ENCODE results near the gene DENND4A. TPM values are rescaled to one million over a fixed set of nuclear protein-coding genes. Genes with fewer than 3 reads are reported as not detected.
"Not testable (repeated sequence)": the region's sequence is repeated elsewhere in the genome, so short reads cannot be mapped to it uniquely, and the experiment has no call there.

The DENND4A gene
- total RNA-seq, 1 experiment from 2014 or later: 10.4 TPM

DNA sequence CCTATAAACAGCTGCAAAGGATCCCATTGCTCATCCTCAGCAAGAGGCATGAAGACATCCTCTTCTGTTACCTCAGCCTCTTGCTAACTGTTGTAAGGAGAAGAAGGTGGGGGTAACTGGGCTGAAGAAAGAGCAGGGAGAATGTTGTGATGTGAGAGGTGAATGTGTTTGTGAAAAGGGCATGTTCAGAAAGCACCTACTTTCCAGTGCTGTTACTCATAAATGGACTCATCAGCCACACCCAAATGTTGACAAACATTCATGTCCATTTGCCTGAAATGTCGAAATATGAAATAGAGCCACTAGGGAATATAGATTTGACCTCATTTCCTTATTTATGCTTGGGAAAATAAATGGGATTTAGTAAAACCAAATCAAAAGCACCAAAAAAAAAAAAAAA lies 157.7 kb downstream of the DENND4A start:
- DNase-seq (ENCODE audit: low read depth, low spot score): no peak
- in situ Hi-C loops (cut with HindIII; ENCODE audit: low pct_unique_long_range_greater_than_20kb, low sequenced_read_pairs): loop anchor here (25.0 kb wide), 1 partner anchor 203 kb away; no protein-coding TSS in a partner anchor

DNA sequence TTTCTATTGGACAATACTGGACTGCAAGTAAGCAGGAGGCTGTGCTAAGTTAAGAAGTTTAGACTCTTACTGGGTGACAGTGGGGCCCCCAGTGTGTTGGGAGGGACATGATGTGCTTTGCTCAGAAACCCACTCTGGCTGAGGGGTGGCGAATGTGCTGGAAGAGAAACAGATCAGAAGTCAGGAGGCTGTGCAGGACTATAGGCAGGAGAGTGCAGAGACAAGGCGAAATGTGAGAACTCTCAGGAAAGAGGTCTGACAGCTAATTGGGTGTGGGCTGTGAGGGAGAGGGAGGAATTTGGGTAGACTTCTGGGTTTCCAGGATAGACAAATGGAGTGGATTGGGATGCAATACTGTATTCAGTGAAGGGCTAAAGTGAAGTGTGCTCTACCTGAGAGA lies 158.3 kb downstream of the DENND4A start:
- in situ Hi-C loops (cut with HindIII; ENCODE audit: low pct_unique_long_range_greater_than_20kb, low sequenced_read_pairs): loop anchor here (25.0 kb wide), 1 partner anchor 204 kb away; no protein-coding TSS in a partner anchor
- DNase-seq (ENCODE audit: low read depth, low spot score): no peak

DNA sequence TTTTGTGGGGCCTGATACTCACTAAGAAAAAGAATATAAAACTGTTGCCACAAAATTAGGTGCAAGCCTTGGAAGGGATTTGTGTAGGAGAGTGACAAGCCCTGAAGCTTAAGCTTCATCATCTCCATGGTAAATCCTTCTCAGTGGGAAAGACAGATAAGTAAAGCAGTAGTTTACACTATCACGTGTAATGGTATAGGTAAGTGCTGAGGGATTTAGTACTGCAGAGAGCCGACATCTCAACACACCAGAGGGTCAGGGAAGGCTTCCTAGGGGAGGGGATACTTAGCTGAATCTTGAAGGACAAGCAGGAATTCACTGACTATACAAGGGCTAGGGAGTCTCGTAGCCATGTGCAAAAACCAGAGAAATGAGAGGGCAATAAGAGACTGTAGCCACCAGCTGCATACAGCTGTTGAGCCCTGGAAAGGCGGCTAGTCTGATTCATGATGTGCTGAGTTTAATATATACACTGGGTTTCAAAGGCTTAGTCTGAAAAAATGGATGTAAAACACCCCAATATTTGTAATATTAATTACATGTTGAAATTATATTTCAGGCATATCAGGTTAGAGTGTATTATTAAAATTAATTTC lies 159.2 kb downstream of the DENND4A start:
- no peak for DNase-seq (ENCODE audit: low read depth, low spot score)
- in situ Hi-C loops (cut with HindIII; ENCODE audit: low pct_unique_long_range_greater_than_20kb, low sequenced_read_pairs): loop anchor here (25.0 kb wide), 1 partner anchor 204 kb away; no protein-coding TSS in a partner anchor

DNA sequence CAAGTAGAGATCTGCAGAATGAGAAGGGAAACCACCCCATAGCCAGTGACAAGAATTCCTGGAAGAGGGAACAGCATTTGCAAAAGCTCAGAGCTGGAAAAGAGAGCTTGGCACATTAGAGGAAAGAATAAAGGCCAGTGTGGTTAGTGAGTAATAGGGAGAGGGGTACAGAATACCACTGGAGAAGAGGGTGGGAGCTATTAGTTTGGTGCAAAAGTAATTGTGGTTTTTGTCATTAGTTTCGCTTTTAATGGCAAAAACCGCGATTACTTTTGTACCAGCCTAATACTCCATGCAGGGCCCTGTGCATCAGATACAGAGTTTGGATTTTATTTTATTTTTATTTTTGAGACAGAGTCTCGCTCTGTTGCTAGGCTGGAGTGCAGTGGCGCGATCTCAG lies 160.6 kb downstream of the DENND4A start:
- no peak for DNase-seq (ENCODE audit: low read depth, low spot score)
- in situ Hi-C loops (cut with HindIII; ENCODE audit: low pct_unique_long_range_greater_than_20kb, low sequenced_read_pairs): loop anchor here (25.0 kb wide), 1 partner anchor 206 kb away; no protein-coding TSS in a partner anchor

DNA sequence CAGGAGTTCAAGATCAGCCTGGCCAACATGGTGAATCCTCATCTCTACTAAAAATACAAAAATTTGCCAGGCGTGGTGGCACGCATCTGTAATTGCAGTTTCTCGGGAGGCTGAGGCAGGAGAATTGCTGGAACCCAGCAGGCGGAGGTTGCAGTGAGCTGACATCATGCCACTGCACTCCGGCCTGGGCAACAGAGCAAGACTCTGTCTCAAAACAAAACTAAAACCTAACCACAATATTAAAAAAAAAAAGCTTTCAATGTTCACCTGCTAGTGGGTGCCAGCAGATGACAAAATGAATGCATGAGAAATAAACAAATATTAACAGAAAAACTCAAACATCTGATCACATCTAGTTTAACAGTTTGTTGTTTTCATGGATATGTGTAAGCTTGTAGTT lies 161.3 kb downstream of the DENND4A start:
- DNase-seq (ENCODE audit: low read depth, low spot score): no peak
- in situ Hi-C loops (cut with HindIII; ENCODE audit: low pct_unique_long_range_greater_than_20kb, low sequenced_read_pairs): loop anchor here (25.0 kb wide), 1 partner anchor 207 kb away; no protein-coding TSS in a partner anchor

DNA sequence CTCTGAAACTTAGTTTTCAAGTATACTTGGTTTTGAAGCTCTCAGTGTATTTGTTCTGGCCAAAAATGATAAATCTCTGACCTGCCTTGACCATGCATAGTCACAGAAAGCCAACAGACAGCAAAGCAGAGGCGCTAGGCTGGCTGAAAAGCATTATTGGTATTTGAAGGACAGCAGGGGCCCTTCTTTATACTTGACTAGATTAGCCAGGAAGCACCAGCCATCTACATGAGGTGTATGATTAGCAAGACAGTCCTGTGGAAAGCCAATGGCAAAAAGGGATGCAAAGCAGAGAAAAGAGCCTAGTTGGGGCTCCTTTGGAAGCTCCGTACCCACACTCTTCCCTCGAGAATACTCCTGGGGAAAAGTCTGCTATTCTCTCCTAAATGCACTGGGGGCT lies 162.5 kb downstream of the DENND4A start:
- in situ Hi-C loops (cut with HindIII; ENCODE audit: low pct_unique_long_range_greater_than_20kb, low sequenced_read_pairs): loop anchor here (25.0 kb wide), 1 partner anchor 208 kb away; no protein-coding TSS in a partner anchor
- no peak for DNase-seq (ENCODE audit: low read depth, low spot score)

DNA sequence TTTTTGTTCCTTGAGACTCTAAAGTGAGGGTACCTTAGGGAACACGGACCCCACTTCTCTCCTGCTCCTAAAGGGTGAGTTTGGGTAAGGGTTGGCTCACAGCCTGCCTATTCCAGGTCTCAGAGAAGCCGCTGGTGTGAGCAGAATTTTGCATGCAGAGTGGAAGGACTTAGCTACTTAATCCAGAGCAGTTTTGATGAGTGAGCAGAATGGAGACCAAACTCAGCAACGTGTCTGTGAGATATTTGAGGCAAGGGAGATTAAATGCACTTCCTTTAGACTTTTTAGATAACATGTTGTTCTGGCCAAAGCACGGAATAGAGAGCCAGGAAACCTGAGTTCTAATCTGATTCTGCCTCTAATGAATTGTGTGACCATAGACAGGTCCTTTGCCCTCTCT lies 165.2 kb downstream of the DENND4A start:
- no peak for DNase-seq (ENCODE audit: low read depth, low spot score)
- in situ Hi-C loops (cut with HindIII; ENCODE audit: low pct_unique_long_range_greater_than_20kb, low sequenced_read_pairs): loop anchor here (25.0 kb wide), 1 partner anchor 210 kb away; no protein-coding TSS in a partner anchor

DNA sequence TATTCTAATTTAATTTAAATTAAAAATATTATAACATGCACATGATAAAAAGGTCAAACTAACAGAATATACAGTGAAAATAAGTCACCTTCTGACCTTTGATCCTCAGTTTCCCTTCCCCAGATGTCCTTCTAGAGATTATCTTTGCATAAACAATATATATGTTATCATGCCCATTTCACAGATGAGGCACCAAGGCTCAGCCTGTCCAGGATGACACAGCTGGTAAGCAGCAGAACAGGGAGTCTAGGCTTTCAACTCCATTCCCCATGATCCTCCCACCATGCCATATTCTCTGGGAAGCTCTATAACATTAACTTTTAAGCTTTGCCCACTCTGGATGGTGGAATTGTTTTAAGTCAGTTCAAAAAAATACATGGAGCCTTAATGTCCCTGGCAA lies 169.0 kb downstream of the DENND4A start:
- no peak for DNase-seq (ENCODE audit: low read depth, low spot score)
- in situ Hi-C loops (cut with HindIII; ENCODE audit: low pct_unique_long_range_greater_than_20kb, low sequenced_read_pairs): no loop called here

DNA sequence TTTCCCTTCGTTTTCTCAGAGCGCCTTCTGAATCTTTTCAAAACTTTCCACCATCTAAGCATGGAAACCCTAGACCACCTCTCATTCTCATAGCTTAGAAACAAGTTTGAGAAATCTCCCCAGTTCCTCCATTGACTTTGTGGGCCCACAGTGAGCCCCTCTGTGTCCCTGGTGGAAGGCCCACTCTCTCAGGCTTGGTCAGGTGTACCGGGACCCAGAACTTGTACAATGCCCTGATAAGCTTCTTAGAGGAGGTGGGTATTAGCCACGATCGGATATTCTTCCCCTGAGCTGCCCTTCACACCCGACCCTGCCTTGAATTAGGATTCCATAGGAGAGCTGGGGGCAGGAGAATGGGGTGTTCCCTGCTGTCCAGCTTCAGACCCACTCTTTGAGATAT lies 170.5 kb downstream of the DENND4A start, which contains the start of gene SLC24A1:
Gene SLC24A1, plus strand, starts transcription at position 301 of the 400 bp plus-strand sequence. CDS start 2,143 bp downstream, outside the sequence.
- in situ Hi-C loops (cut with HindIII; ENCODE audit: low pct_unique_long_range_greater_than_20kb, low sequenced_read_pairs): no loop called here
- DNase-seq (ENCODE audit: low read depth, low spot score): no peak

DNA sequence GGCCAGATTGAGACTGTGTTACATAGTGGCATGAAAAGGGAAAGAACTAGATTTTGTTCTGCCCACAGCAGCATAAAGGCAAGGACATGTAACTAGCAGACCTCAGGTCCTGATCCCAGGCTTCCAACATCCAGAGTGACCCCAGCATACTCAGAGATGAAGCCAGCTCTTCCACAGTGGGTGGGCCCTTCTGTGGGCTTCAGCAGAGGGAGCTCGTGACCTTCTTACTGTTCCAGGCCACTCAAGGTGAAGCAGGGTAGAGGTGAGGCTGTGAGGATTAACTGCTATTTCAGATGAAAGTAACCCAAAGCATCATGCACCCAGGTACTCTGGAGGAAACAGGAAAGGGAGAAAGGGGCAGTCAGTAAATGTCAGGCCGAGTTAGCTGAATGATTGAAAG lies 171.3 kb downstream of the DENND4A start:
- DNase-seq (ENCODE audit: low read depth, low spot score): no peak
- in situ Hi-C loops (cut with HindIII; ENCODE audit: low pct_unique_long_range_greater_than_20kb, low sequenced_read_pairs): no loop called here

DNA sequence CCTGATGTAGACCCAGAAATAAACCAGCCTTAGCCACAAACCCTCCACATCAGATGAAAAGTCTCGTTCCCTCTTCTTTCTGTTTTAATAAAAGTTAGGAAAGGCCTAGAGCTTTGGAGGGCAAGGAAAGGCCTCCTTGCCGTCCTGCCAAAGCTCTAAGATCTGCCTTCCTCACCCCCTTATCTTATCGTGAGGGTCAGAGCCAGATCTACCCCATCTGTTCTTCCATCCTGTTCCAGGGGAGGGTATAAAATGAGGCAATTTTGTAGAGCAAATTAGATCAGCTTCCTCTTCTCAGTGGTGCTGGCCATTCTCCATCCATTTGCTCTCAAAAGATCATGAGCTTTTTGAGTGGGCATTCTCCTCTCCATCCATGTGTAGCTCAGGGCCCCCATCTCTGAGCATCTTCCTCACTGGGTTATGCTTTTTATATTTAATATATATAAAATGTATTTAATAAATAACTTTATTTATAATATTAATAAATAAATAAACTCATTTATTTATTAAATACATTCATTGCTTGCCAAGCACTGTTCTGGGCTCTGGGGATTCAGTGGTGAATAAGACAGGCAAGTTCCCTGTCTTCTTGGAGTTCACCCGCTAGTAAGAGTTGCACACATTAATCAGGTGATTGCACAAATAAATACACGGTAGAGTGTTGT lies 172.3 kb downstream of the DENND4A start:
- DNase-seq (ENCODE audit: low read depth, low spot score): no peak
- in situ Hi-C loops (cut with HindIII; ENCODE audit: low pct_unique_long_range_greater_than_20kb, low sequenced_read_pairs): no loop called here

DNA sequence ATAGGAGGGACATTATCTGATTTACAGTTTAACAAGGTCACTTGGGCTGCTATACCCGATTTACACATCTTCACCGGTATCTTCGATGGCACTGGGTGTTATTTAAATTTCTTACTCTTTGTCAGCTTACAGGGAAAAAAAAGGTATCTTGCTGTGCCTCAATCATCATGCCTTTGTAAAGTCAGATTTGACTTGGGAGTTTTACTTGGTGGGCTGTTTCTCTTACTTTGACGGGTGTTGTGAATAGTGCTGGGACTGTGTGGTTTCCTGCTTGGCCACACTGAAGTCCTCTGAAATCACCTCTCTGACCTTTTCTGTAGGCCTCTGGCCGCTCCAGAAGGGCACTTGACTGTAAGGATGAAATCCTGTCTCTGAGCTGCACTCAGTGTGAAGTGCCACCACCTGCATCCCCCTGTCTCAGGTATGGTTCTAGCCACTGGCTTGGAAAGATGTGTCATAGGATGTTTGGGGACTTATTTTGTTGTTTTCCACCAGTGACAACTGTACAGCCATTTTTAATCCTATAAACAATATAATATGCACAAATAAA lies 173.5 kb downstream of the DENND4A start:
- in situ Hi-C loops (cut with HindIII; ENCODE audit: low pct_unique_long_range_greater_than_20kb, low sequenced_read_pairs): no loop called here

DNA sequence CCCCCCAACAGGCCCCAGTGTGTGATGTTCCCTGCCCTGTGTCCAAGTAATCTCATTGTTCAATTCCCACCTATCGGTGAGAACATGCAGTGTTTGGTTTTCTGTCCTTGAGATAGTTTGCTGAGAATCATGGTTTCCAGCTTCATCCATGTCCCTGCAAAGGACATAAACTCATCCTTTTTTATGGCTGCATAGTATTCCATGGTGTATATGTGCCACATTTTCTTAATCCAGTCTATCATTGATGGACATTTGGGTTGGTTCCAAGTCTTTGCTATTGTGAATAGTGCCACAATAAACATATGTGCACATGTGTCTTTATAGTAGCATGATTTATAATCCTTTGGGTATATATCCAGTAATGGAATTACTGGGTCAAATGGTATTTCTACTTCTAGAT lies 176.2 kb downstream of the DENND4A start:
- in situ Hi-C loops (cut with HindIII; ENCODE audit: low pct_unique_long_range_greater_than_20kb, low sequenced_read_pairs); DNase-seq (ENCODE audit: low read depth, low spot score): not testable (repeated sequence)

More for the DNA sequence above, 173.5 kb downstream of the DENND4A start:
- DNase-seq (ENCODE audit: low read depth, low spot score): no peak

DNA sequence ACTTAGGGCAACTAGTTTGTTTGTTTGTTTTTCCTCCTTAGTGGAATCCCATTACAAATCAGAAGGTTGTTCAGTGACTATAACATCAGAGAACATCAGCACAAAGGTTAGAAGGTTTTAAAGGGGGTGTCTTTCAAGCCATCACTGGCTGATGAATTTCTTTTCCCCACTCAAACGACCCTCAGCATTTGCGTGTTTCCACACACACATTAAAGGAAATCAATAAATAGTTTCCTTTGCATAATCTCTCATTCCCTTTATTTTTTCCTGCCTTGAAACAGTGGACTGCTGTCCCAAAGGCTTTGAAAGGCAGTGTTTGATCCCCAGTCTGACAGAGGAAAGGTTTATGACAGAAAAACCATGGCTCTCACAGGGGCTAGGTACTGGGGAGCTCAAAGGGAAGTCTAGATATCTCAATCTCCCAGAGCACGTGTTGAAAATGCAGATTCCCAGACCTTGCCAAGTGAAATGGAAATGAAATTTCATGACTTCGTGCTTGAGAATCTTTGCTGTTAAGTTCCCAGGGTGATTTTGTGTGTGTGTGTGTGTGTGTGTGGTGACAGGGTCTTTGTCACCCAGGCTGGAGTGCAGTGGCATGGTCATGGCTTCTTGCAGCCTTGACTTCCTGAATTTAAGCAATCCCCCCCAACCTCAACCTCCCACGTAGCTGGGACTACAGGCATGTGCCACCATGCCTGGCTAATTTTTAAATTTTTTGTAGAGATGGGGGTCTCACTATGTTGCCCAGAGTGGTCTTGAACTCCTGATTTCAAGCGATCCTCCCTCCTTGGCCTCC lies 178.9 kb downstream of the DENND4A start:
- in situ Hi-C loops (cut with HindIII; ENCODE audit: low pct_unique_long_range_greater_than_20kb, low sequenced_read_pairs): no loop called here
- no peak for DNase-seq (ENCODE audit: low read depth, low spot score)

DNA sequence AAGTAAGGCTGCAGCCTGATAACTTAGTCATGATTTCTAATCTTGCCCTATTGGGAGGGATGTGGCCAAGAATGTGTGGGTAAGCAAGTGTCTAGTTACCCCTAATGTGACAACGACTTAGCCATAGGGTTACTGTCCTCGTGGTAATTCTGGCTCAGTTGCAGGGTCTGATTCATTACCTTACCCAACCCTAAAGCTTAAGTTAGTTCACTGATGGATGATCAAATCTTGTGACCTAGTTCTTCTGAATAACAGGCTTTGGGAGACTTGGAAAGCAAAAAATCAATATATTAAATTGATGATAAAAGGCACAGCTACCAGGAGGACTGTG lies 179.5 kb downstream of the DENND4A start:
- in situ Hi-C loops (cut with HindIII; ENCODE audit: low pct_unique_long_range_greater_than_20kb, low sequenced_read_pairs): no loop called here
- no peak for DNase-seq (ENCODE audit: low read depth, low spot score)

DNA sequence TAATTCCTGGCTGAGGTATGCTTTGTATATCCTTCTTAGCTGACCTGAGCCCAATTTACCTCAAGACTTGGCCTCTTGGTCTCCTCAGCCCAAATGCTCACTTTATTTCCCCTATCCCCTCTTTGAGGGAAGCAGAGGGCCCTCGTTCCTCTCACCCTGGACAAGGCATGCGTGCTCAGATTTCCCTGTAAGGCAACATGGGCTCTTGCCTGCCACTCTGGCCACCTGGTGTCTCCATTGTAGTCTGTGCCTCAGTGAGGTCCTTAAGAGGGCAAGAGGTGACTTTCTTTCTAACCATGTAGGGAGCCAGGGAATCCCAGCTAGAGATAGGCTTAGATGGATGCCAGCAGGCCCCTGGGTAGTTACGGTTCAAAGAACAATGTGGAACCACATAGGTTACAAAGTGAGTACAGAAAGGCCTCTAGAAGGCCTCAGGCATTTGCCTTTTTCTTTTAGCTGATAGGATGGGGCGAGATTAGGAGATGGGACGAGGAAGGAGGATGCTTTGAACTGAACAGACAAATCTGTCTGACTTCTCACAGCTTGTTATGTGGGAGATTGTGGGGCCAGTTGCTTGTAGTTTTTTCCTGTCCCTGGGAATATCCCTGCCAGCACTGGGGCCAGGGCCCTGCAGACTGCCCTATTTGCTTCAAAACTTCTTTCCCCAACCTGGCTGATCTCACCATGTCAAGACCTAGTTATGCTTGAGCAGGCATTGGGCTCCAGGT lies 180.0 kb downstream of the DENND4A start:
- no peak for DNase-seq (ENCODE audit: low read depth, low spot score)
- in situ Hi-C loops (cut with HindIII; ENCODE audit: low pct_unique_long_range_greater_than_20kb, low sequenced_read_pairs): no loop called here

DNA sequence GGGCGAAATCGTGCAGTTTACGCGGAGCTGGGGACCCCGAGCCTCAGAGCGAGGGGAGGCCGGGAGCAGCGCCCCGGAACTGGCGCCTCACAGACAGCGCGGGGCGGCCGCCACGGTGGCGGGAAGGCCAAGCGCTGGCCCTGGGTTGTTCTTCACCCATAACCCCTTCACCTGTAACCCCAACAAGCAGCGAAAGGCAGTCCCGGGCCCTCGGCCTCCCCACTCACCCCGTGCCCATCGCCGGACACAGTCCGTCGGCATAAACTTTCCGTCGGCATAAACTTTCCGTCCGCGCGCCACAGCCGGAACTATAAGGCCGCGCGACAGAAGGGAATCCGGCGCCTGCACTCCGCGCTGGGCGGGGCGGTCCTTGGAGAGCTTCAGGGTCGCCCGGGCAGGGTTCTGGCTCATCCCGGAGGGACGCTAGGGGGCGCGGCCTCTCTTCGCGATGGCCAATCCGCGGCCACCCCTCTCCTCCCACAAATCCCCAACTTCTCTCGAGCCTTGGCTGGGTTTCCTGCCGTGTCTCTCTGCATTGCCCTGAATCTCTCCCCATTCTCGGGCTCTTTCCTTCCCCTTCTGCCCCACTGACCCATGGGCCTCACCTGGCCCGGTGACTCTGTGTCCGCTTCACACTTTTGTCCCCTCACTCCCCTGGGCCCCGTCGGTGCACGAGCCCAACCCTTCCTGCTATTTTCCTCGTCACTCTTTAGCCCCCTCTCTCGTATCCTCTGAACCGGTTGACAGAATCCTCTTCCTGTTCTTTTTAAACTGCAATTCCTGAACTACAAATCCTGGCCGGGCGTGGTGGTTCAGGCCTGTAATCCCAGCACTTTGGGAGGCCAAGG lies 181.0 kb downstream of the DENND4A start, which contains the start of gene INTS14:
Gene INTS14, minus strand, starts transcription at position 261 of the 848 bp plus-strand sequence. CDS start 3,751 bp downstream, outside the sequence.
- peak; percentile 94 for DNase-seq (ENCODE audit: low read depth, low spot score)
- in situ Hi-C loops (cut with HindIII; ENCODE audit: low pct_unique_long_range_greater_than_20kb, low sequenced_read_pairs): no loop called here

Measured in SK-MEL-5 (cell line).